Uterine smooth muscle cell (primary cell): Measurements from ENCODE around the gene STAT5A. TPM values are rescaled to one million over a fixed set of nuclear protein-coding genes. Genes with fewer than 3 reads are reported as not detected.

Source experiments
- total RNA-seq: library from RNA; depleted of rRNA; stranded (reverse); fragments of >200 nt; gene quantifications from 2 replicates; pipeline ENCODE4 v1.2.3, GENCODE V29; 2014

The STAT5A gene
- 8.1 and 14.7 TPM in 2 replicates for total RNA-seq

GRCh38 chr17:42287977-42288802 lies at the start of gene STAT5A:
TSS of gene STAT5A (plus strand) at chr17:42288498. CDS start at chr17:42289412, 914 bp downstream.

DNA sequence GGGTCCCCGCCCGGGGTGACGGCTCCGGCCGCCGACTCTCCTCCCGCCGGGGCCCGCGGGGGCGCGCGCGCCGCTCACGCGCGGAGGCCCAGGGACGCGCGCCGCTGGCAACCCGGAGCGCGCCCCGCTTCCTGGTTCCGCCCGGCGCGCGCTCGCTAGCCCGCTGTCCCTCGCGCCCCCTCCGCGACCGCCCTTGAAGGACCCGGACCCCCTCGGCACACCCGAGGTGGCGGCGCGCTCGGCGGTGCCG lies 12.0 kb upstream of the STAT5A start, which contains the start of gene STAT5B:
STAT5B (minus strand) TSS at position 33 of the 250 bp plus-strand sequence. CDS start 44,264 bp downstream, outside the sequence.

Other genes starting within 250 kb of the STAT5A start
- gene C17orf113, start 237.9 kb upstream of the STAT5A start, total RNA-seq, result 0.22 and 0.37 TPM in 2 replicates
- gene ZNF385C, start 190.0 kb upstream of the STAT5A start, total RNA-seq, result not detected in 2 replicates
- 10.3 and 17.4 TPM in 2 replicates for gene DHX58, start 175.8 kb upstream of the STAT5A start, total RNA-seq
- 8.7 and 10.7 TPM in 2 replicates for gene KAT2A, start 167.1 kb upstream of the STAT5A start, total RNA-seq
- gene HSPB9, start 165.7 kb upstream of the STAT5A start, total RNA-seq, result not detected in 2 replicates
- gene RAB5C, start 133.5 kb upstream of the STAT5A start, total RNA-seq, result 46.0 and 62.3 TPM in 2 replicates
- not detected in 2 replicates for gene KCNH4, start 107.4 kb upstream of the STAT5A start, total RNA-seq
- not detected in 2 replicates for gene HCRT, start 103.0 kb upstream of the STAT5A start, total RNA-seq
- gene GHDC, start 94.0 kb upstream of the STAT5A start, total RNA-seq, result 13.3 and 16.5 TPM in 2 replicates
- 27.8 and 31.9 TPM in 2 replicates for gene STAT5B, start 12.1 kb upstream of the STAT5A start, total RNA-seq
- gene STAT3, start 99.9 kb downstream of the STAT5A start, total RNA-seq, result 60.8 and 86.4 TPM in 2 replicates
- 669 and 706 TPM in 2 replicates for gene CAVIN1, start 134.8 kb downstream of the STAT5A start, total RNA-seq
- gene ATP6V0A1, start 170.4 kb downstream of the STAT5A start, total RNA-seq, result 53.4 and 53.5 TPM in 2 replicates
- gene NAGLU, start 247.7 kb downstream of the STAT5A start, total RNA-seq, result 39.3 and 53.4 TPM in 2 replicates